Endothelial cell of umbilical vein (primary cell): ENCODE results near the gene GRSF1. TPM values are rescaled to one million over a fixed set of nuclear protein-coding genes. Genes with fewer than 3 reads are reported as not detected.

Source experiments
- BruUV-seq: library from RNA; stranded (reverse); fragments of 400-500 nt; replicated peaks from 2 replicates; lab custom pipeline; 2021; lab: Mats Ljungman, UMichigan
- CTCF ChIA-PET: fragments of 300-600, 350-600 bp; sonication (Branson Sonifier 250); formaldehyde crosslinking; loops from one replicate; lab custom pipeline; 2021; ENCODE audit warnings: antibody characterized with exemption, inconsistent platforms; lab: Charles Lee
- POLR2A ChIA-PET: fragments of 300-600, 350-600 bp; sonication (Branson Sonifier 250); formaldehyde crosslinking; loops from one replicate; lab custom pipeline; 2021; ENCODE audit warnings: antibody characterized with exemption, inconsistent platforms; lab: Charles Lee
- DNase-seq: peaks from one replicate; pipeline ENCODE4 v3.0.0-alpha.2; 2011; ENCODE audit warnings: low read depth, low spot score
- FAIRE-seq: peaks from 2 replicates; lab custom pipeline; 2011; peaks lifted over from hg19 to GRCh38; lab: Jason Lieb, UNC
- H2AFZ ChIP-seq: 2 replicates; pipeline ENCODE4 v1.6.0; 2012; ENCODE audit warnings: low read depth, low read length, control low read depth, inconsistent platforms
- H3K27ac ChIP-seq: 2 replicates; pipeline ENCODE4 v1.5.1; 2011; ENCODE audit warnings: low read depth, mild to moderate bottlenecking, control low read depth, low read length, moderate library complexity; ENCODE audit not compliant: insufficient read depth
- H3K27me3 ChIP-seq, 2 experiments: 2 replicates each; pipeline versions ENCODE4 v1.6.0 to v1.6.1; 2011; ENCODE audit warnings: low read length in 2 of 2, mixed read lengths in 1 of 2; ENCODE audit not compliant: control insufficient read depth in 2 of 2, insufficient read depth in 2 of 2
- H3K36me3 ChIP-seq, 2 experiments: 2 replicates in 1 of 2; 3 replicates in 1 of 2; pipeline ENCODE4 v1.5.1; 2011; ENCODE audit warnings: low read length in 2 of 2, mild to moderate bottlenecking in 1 of 2, moderate library complexity in 1 of 2; ENCODE audit not compliant: control insufficient read depth in 2 of 2, insufficient read depth in 2 of 2; ENCODE audit errors: extremely low read depth in 1 of 2
- H3K4me1 ChIP-seq: 3 replicates; pipeline ENCODE4 v1.5.1; 2011; ENCODE audit warnings: mild to moderate bottlenecking, low read length; ENCODE audit not compliant: control insufficient read depth, insufficient read depth; ENCODE audit errors: extremely low read depth
- H3K4me2 ChIP-seq: 2 replicates; pipeline ENCODE4 v1.6.1; 2011; ENCODE audit warnings: low read length, control low read depth, mixed read lengths; ENCODE audit not compliant: insufficient read depth
- H3K4me3 ChIP-seq, 3 experiments: fragments of 200-600 bp in 1 of 3; sonication (generic), shearing (Covaris generic) in 1 of 3; replicated peaks in 1 of 3; 2 replicates each; pipeline ENCODE4 v1.5.1; 2011 to 2016; ENCODE audit warnings: control low read depth in 3 of 3, low read length in 3 of 3, mild to moderate bottlenecking in 2 of 3, inconsistent platforms in 1 of 3, low read depth in 1 of 3, moderate library complexity in 1 of 3; ENCODE audit not compliant: insufficient read depth in 1 of 3
- H3K79me2 ChIP-seq: 2 replicates; pipeline ENCODE4 v1.6.0; 2012; ENCODE audit warnings: low read length, inconsistent platforms; ENCODE audit not compliant: control insufficient read depth, insufficient read depth
- H3K9ac ChIP-seq: replicated peaks from 2 replicates; pipeline ENCODE3; 2011; ENCODE audit warnings: low read length, control low read depth; ENCODE audit not compliant: insufficient read depth; ENCODE audit errors: extremely low read depth
- H3K9me1 ChIP-seq: replicated peaks from 3 replicates; pipeline ENCODE4 v1.6.0; 2011; ENCODE audit warnings: mild to moderate bottlenecking, low read length; ENCODE audit not compliant: control insufficient read depth, insufficient read depth; ENCODE audit errors: extremely low read depth
- H3K9me3 ChIP-seq: replicated peaks from 2 replicates; pipeline ENCODE4 v1.5.1; 2012; ENCODE audit warnings: low read length, inconsistent platforms; ENCODE audit not compliant: control insufficient read depth, insufficient read depth
- H4K20me1 ChIP-seq: replicated peaks from 2 replicates; pipeline ENCODE3; 2011; ENCODE audit warnings: mild to moderate bottlenecking, low read length; ENCODE audit not compliant: control insufficient read depth, insufficient read depth; ENCODE audit errors: extremely low read depth
- CTCF ChIP-seq, 2 donors: IDR thresholded peaks; 1 replicate in 1 of 2; 2 replicates in 1 of 2; pipeline ENCODE4 v1.5.1; 2011; ENCODE audit warnings: low read length in 2 of 2, mild to moderate bottlenecking in 2 of 2, moderate library complexity in 2 of 2, control low read depth in 1 of 2, inconsistent platforms in 1 of 2, low read depth in 1 of 2; ENCODE audit not compliant: insufficient read depth in 1 of 2; ENCODE audit errors: extremely low read depth in 1 of 2
- FOS ChIP-seq: IDR thresholded peaks from 2 replicates; pipeline ENCODE4 v1.6.1; 2011; ENCODE audit warnings: mild to moderate bottlenecking, low read length, moderate library complexity, borderline replicate concordance; ENCODE audit not compliant: insufficient read depth
- JUN ChIP-seq: IDR thresholded peaks from 2 replicates; pipeline ENCODE4 v1.6.1; 2011; ENCODE audit warnings: borderline replicate concordance, low read depth; ENCODE audit not compliant: insufficient read length, insufficient read depth
- MYC ChIP-seq: IDR thresholded peaks from one replicate; pipeline ENCODE4 v1.6.1; 2011; ENCODE audit warnings: mild to moderate bottlenecking, low read depth, low read length
- POLR2A ChIP-seq: IDR thresholded peaks from 2 replicates; pipeline ENCODE4 v1.6.1; 2012; ENCODE audit warnings: low read depth, mild to moderate bottlenecking, control low read depth, low read length
- dilution Hi-C: fragments of 300-500 bp; cut with MboI; formaldehyde crosslinking; loops from one replicate; pipeline ENCODE4 v1.15.0; 2019; ENCODE audit warnings: low sequenced_read_pairs; ENCODE audit not compliant: extremely low pct_ligation_motif_present
- intact Hi-C: fragments of 100-400 bp; cut with micrococcal nuclease; formaldehyde crosslinking; loops from one replicate; pipeline ENCODE4 v1.10.0; 2022
- polyA plus RNA-seq, 4 experiments: library from polyadenylated mRNA; depleted of rRNA in 3 of 4; stranded (reverse) in 3 of 4; unstranded in 1 of 4; fragments of >200 nt; gene quantifications; 2 replicates each; pipeline versions ENCODE4 v1.2.1 to v1.2.3, GENCODE V29; 2011 to 2012; ENCODE audit warnings: missing spikeins in 1 of 4
- total RNA-seq: library from RNA; stranded (reverse); gene quantifications from 2 replicates; pipeline ENCODE4 v1.2.3, GENCODE V29; 2021

Gene GRSF1
- total and polyA plus RNA-seq, 2 donors (not counting 3 experiments of a cell fraction or from before 2014, with no cell fraction given) = 29.1 to 70.7 TPM

GRCh38 chr4:70802928-70803580, 36.6 kb downstream of the GRSF1 start:
- no peaks in the 10 kb centered on the region for H3K79me2 ChIP-seq
- DNase-seq (no peak), FAIRE-seq (no peak)
- ChIA-PET POLR2A (no interaction called here), CTCF (interaction anchor here (1.4 to 2.1 kb wide), 3 partner anchors 11 to 207 kb away, joined by 3 to 5 read pairs (median 4); no protein-coding TSS in a partner anchor)
- intact Hi-C loops (no loop called here), dilution Hi-C loops (no loop called here)
- no peaks in the 10 kb centered on the region for H3K4me1 ChIP-seq
- no peaks in the 10 kb centered on the region for H3K36me3 ChIP-seq
- no peaks in the 10 kb centered on the region for H3K9me1 ChIP-seq
- no peak overlapping the region for H3K4me2 ChIP-seq
- H3K27ac ChIP-seq = no peak overlapping the region
- TF ChIP-seq CTCF (IDR thresholded peaks at IDR 0.05; ENCODE audit: extremely low read depth in 1 of 2, insufficient read depth in 1 of 2, low read depth in 1 of 2, low read length in 2 of 2) (no peak), FOS (no peak), POLR2A (no peak), MYC (no peak), JUN (no peak)
- no peak overlapping the region for H3K4me3 ChIP-seq
- no peak overlapping the region for H3K9ac ChIP-seq
- H4K20me1 ChIP-seq = no peaks in the 10 kb centered on the region
- no peaks in the 10 kb centered on the region for H3K27me3 ChIP-seq
- H2AFZ ChIP-seq = no peak overlapping the region
- H3K9me3 ChIP-seq = no peaks in the 10 kb centered on the region
- BruUV-seq = no TSS peak
